IPS-18c (cell line): ENCODE measurements around the gene KYAT1.
"Not testable (repeated sequence)": the region's sequence is repeated elsewhere in the genome, so short reads cannot be mapped to it uniquely, and the experiment has no call there.

ENCODE experiments used
- H3K4me3 ChIP-seq: 2 replicates; pipeline ENCODE4 v1.7.0; 2013; ENCODE audit warnings: low read depth, mild to moderate bottlenecking, low read length, moderate library complexity; ENCODE audit not compliant: insufficient read depth
- H3K9me3 ChIP-seq: one replicate; pipeline ENCODE4 v1.6.1; 2013; ENCODE audit warnings: mild to moderate bottlenecking, low read length, moderate library complexity; ENCODE audit not compliant: control insufficient read depth, insufficient read depth

Gene KYAT1

DNA sequence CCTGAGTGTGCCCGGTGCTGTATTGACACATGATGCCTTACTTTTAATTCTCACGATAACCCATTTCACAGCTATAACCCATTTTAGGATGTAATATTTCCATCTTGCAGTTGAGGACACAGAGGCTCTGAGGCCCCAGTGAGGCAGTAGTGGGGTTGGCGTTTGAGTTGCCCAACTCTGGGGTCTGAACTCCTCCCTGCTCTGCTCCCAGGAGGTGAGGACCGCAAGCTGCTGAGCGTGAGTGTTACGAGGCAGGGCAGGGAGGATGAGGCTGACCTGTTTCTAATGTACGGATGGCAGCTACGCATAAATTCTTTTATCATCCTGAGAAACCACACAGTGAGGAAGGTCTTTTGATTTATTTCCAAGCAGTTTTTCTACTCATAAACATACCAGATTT is 11.6 kb upstream of the KYAT1 start:
- Histone ChIP-seq H3K9me3 (no peaks in the 10 kb centered on the region), H3K4me3 (no peak overlapping the region)

DNA sequence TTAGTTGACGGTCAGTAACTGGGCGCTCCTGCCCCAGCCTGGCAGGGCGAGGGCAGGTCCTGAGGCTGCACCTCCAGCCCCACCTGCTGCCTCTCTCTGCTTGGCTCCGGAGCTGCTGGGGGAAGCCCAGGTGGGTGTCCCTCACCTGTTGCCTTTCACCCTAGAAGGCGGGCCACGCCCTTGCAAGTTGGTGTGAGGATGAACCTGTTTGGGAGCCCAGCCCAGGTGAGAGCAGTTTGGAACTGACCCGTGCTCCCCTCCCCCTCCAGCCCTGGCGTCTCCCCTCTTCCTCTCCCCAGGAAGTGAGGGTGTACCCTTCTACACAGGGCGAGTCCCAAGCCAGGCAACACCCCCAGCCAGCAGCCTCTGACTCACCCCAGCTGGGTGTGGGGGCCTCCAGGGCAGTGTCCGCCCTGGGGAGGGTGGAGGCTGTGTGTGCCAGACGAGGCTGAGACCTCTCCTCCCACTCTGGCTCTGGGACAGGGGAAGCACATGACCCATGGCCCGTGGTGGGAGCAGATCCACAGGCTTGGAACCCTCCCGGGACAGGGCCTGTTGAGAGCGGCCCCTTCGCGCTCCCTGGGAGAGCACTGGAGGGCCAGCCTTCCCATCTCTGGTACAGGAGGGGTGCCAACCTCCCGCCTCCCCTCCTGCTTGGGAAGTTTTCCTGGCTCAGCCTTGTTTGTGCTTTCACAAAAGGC is 10.6 kb upstream of the KYAT1 start:
- Histone ChIP-seq H3K4me3 (no peak overlapping the region), H3K9me3 (no peaks in the 10 kb centered on the region)

DNA sequence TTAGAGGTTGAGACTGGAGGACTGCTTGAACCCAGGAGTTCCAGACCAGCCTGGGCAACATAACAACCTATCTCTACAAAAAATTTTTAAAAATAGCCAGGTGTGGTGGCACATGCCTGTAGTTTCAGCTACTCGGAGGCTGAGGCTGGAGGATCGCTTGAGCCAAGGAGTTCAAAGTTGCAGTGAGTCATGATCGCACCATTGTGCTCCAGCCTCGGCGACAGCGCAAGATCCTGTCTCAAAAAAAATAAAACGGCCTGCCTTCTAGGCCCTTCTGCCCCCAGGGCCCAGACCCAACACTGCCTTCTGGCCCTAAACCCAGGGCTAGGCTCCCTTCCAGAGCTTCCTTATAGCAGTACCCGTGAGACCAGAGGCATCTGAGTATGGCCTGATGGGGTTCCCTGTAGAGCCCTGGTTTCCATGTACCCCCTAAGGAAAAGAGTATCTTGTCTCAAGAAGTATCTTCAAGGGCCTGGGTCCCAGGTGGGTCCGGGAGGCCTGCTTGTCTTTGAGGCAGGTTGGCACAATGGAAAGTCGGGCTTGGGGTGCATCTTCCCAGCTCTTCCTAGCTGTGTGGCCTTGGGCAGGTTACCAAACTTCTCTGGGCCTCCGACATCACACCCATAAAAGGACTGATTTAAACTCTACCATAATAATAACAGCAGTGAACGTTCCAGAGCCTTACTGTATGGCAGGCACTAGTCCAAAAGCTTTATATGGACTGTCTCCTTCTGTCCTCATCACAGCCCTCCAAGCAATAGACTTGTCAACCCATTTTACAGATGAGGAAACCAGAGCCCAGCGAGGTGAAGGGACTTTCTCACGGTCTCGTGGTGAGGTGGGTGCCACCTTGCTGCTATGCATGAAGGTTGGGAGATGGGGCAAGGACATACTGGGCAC is 9.8 kb upstream of the KYAT1 start:
- Histone ChIP-seq H3K4me3 (no peak overlapping the region), H3K9me3 (no peaks in the 10 kb centered on the region)

DNA sequence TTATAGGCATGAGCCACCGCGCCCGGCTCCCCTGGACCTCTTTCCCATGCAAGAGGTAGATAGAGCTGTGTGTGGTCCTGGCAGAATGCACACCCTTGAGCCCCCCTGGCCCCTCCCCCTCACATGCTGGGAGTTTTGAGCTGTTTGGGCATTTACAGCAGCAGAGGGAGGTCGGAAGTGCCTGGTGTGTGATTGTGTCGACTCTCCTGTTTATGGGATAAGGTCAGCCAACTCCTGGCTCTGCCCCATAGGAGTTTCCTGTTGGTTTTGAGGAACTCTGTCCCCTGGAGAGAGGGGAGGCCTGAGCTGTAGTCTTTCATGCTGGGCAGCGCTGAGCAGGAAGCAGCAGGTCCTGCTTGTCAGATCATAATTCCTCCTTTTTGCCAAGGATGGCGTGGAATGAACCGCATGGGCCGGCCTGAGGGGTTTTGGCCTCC is 6.2 kb upstream of the KYAT1 start:
- peaks cover 2% of the 10 kb centered on the region for H3K9me3 ChIP-seq
- no peak overlapping the region for H3K4me3 ChIP-seq

DNA sequence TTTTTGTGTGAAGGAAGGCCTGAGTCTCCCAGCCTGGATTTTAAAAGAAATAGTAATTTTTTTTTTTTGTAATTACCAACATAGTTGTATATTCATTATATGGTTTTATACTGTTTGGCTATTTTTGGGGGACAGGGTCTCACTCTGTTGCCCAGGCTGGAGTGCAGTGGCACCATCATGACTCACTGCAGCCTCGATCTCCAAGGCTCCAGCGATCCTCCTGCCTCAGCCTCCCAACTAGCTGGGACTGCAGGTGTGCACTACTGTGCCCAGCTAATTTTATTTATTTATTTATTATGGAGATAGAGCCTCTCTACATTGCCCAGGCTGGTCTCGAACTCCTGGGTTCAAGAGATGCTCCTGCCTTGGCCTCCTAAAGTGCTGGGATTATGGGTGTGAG is 5.3 kb upstream of the KYAT1 start:
- no peak overlapping the region for H3K4me3 ChIP-seq
- peaks cover 2% of the 10 kb centered on the region for H3K9me3 ChIP-seq

DNA sequence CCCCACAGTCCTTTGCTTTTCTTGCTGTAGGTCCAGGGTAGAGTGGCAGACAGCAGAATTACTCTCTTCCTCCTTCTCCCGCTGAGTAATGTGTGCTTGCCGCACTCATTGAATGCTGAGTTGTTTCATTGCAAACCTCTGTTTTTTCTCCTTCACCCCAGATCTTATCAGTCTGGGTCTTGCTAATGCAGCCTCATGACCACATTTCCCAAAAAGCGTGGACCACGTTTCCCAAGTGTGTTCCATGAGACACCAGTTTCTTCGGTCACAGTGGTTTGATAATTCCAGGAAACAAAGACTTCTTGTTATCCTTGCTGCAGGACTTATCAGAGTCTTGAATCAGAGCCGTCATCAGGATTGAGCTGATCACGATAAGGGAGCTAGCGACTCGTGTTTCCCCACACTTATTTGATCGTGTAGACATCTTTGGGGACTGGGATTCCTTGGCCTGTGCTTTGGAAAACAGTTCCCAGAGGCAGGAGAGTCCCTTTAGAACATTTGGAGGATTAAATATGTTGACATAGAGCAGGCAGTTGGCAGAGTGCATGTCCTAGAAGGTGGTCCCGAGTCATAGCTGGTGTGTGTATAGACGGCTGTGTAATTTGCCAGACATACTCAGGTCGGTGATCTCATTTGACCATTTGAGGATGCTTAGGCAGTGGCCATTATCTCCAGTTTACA is 4.6 kb upstream of the KYAT1 start:
- H3K4me3 ChIP-seq: no peak overlapping the region
- peaks cover 2% of the 10 kb centered on the region for H3K9me3 ChIP-seq

DNA sequence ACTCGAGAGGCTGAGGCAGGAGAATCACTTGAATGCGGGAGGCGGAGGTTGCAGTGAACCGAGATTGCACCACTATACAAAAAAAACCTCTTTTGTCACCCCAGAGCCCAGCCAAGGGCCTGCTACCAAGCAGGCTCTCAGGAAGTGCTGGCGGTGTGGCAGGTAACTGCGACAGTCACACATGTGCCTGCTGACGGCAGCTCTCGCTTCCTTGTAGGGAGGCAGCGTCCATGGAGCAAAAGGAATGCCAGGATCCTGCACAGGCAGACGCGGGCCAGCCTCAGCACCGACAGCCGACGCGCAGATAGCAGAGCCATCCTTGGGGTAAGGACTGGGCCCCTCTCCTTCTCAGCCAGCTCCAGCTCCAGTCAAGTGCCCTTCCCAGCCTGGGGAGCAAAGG is 4.0 kb upstream of the KYAT1 start:
- H3K9me3 ChIP-seq: peaks cover 2% of the 10 kb centered on the region
- H3K4me3 ChIP-seq: no peak overlapping the region

DNA sequence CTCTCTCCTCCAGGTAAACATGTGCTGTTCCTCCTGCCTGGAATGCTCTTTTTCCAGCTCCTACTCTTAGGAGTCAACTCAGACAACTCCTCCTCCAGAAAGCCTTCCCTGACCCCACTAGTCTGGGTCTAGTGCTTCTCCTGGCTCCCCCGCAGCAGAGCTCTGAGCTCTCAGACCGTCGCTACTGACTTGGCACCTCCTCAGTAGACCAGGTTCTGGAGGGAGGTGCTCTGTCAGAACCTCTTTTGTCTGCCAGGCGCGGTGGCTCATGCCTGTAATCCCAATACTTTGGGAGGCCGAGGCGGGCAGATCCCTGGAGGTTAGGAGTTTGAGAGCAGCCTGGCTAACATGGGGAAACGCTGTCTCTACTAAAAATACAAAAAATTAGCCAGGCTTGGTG is 3.6 kb upstream of the KYAT1 start:
- Histone ChIP-seq H3K4me3 (no peak overlapping the region), H3K9me3 (peaks cover 2% of the 10 kb centered on the region)

DNA sequence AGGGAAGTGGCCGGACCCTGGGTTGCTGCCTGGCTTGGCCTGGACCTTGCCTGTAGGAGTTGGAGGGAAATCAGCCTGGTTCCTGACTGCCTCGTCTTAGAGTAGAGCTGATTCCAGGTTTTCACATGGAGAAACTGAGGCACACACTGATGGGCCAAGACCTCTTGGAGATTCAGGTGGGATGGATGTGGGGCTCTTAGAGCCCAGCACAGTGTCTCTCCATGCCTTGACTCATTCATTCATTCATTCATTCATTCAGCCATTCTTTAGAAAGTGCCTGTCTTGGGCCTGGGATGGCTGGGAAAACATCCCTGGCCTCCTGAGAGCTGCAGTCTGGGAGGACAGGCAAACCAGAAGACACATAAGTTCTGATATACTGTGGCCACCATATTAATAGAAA is 2.4 kb upstream of the KYAT1 start:
- peaks cover 2% of the 10 kb centered on the region for H3K9me3 ChIP-seq
- no peak overlapping the region for H3K4me3 ChIP-seq

DNA sequence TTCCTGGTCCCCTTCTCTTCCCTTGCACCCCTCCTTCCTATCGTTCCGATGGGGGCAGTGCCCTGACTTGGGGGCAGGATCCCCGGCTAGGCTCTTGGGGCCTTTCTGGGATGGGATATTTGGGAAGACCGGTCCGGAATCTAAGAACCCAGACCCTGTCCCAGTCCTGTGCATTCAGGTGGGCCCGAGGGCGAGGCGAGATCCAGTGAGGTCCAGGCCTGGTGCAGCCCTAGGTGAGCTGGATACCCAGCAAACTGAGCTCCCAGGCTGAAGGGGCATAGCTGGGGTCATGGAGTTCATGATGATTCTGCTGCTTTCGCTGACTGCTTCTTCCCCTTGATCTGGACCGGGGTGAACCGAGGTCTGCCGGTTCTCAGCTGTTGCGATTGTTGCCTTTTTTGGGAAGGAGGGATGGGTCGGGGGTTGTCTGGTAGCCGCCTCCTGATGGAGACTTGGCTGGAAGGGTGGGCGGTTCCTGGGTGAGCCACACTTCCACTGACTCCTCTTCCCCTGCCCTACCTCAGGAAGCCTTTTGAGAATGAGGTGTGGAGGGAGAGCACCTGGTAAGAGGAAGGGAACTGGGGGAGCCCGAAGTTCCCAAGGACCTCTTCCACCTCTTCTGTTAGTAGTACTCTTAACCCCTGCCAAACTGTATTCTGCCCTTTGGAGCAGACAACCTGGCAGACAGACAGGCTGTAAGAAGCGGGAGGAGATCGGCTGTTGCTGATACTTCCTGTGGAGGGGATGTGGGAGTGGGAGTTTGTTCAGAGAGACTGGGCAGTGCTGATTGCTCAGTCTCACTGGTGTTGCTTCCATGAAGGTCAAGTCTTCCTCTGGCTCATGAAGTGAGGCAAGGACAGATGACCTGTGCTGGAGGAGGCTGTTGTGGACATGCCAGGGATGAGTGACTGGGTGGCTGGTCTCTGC is 1.2 kb upstream of the KYAT1 start:
- peaks cover 2% of the 10 kb centered on the region for H3K9me3 ChIP-seq
- peak overlapping the region; percentile 71 for H3K4me3 ChIP-seq

DNA sequence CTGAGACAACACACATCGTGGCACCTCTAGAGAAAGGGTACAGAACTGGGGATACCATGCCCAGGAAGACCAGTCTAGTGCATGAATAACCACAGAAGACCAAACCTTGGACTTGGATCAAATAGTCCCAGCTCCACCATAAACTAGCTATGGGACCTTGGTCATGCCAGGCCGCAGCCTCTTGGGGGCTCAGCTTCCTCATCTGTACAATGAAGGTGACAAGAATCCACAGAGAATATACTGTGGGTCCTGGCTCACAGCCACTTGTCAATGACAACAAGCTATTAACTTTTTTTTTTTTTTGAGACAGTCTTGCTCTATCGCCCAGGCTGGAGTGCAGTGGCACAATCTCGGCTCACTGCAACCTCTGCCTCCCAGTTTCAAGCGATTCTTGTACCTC is 3.9 kb downstream of the KYAT1 start:
- Histone ChIP-seq H3K4me3 (no peak overlapping the region), H3K9me3 (no peaks in the 10 kb centered on the region)

DNA sequence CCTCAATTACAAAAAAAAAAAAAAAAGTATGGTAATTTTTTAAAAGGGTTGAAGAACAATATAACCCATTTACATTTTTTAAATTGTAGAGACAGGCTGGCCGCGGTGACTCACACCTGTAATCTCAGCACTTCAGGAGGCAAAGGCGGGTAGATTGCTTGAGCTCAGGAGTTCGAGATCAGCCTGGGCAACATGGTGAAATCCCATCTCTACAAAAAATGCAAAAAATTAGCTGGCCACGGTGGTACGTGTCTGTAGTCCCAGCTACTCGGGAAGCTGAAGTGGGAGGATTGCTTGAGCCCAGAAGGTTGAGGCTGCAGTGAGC is 10.8 kb downstream of the KYAT1 start:
- not testable (repeated sequence) for H3K9me3 ChIP-seq, H3K4me3 ChIP-seq

DNA sequence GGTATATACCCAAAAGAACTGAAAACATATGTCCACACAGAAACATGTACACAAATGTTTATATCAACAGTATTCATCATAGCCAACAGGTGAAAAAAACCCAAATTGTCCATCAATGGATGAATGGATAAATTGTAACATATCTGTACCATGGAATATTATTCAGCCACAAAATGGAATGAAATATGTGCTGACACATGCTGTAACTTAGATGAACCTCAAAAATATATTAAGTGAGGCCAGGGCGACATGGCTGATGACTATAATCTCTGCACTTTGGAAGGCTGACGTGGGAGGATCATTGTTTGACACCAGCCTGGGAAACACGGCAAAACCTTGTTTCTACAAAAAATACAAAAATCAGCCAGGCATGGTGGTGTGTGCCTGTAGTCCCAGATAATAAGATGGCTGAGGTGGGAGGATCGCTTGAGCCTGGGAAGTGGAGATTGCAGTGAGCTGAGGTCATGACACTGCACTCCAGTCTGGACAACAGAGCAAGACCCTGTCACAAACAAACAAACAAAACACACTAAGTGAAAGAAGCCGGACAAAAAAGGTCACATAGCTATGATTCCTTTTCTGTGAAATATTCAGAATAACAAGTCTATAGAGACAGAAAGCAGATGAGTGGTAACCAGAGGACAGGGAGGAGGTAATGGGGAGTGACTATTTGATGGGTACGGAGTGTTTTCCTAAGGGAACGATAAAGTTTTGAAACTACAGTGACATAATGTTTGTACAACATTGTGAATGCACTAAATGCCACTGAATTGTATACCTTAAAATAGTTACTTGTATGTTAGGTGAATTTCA is 11.4 kb downstream of the KYAT1 start:
- H3K9me3 ChIP-seq: no peaks in the 10 kb centered on the region
- no peak overlapping the region for H3K4me3 ChIP-seq

DNA sequence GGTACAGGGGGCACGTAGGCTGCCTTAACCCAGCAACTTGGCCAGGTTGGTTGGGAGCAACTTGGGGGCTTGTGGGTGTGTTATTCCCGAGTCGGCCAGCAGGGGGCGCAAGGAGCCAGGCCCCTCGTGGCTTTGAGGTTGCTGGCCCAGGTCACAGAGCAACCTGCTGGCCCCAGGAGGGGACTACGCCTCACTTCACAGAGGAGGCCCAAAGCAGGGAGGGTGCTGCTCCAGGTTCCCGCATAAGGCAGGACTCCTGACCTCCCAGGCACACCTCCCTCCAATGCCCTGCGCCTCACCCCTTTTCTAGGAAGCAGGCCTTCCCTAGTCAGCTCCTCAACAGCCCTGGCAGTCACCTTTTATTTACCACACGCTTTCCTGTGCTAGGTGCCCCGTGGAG is 18.1 kb downstream of the KYAT1 start:
- Histone ChIP-seq H3K4me3 (no peak overlapping the region), H3K9me3 (no peaks in the 10 kb centered on the region)

DNA sequence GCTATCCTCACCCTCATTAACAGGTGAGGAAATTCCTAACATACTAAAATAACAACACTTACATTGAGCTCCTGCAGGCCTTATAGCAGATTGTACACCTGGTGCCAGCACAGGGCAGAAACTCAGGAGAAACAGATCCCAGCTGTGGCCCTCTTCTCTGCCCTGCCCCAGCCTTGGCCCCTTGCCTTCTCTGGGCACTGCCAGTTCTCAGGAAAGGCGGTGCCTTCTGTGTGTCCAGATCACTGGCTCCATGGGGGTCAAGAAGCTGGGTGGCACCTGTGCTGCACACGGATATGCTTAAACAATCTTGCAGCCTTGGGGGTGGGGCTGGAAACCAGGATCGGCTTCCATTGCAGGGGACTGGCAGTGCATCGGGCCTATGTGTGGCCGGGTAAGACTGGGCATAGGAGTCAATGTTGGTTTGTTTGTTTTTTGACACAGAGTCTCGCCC is 19.3 kb downstream of the KYAT1 start:
- Histone ChIP-seq H3K4me3 (no peak overlapping the region), H3K9me3 (no peaks in the 10 kb centered on the region)

DNA sequence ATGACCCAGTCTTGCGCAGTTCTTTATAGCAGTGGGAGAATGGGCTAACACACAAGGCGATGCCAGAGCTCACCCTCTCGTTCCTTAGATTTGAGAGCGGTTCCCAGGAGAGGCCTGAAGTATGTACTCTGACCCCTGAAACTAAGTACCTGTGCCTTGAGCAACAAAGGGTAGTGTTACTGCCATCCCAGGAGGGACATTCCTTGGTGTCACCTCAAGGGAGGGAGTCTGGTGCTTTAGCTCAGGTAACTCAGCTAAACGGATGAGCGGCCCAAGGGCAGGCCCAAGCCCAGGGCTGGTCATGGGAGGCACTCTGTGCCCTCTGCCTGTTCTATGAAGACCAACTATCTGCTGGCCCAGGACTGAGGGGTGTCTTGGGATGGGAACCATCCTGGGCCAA is 20.2 kb downstream of the KYAT1 start:
- no peak overlapping the region for H3K4me3 ChIP-seq
- no peaks in the 10 kb centered on the region for H3K9me3 ChIP-seq
